ENCODE data around the gene C2CD3. TPM values are rescaled to one million over a fixed set of nuclear protein-coding genes. Genes with fewer than 3 reads are reported as not detected.

The C2CD3 gene
- total and polyA plus RNA-seq, 9 of the 15 experiments (the other 6 are each of a cell fraction or from before 2014, with no cell fraction given): 4.4 to 20.2 (median 15.4) TPM

- no peak for TF ChIP-seq U2AF1 (optimal IDR thresholded peaks at IDR 0.05; ENCODE audit: low read depth, low read length)
- peak; percentile 94 for TF ChIP-seq ZNF395 (CRISPR knock-in tag; IDR thresholded peaks at IDR 0.05)
- TF ChIP-seq GATAD2A (IDR thresholded peaks at IDR 0.05): 0 out of 2 replicates have a peak, but pooled peaks have one; percentile 21
- peak; percentile 81; the same call in 1 of the 2 replicates for TF ChIP-seq ZBTB7A (IDR thresholded peaks at IDR 0.05; ENCODE audit: borderline replicate concordance, control insufficient read depth, low read depth, low read length)
- TF ChIP-seq CHCHD3 (CRISPR knock-in tag; IDR thresholded peaks at IDR 0.05): no peak
- no peak for TF ChIP-seq CEBPZ (IDR thresholded peaks at IDR 0.05; ENCODE audit: borderline replicate concordance, low read depth, low read length)
- peak; percentile 17 to 85; a peak in 2 of 4 replicates for TF ChIP-seq FOXA3 (CRISPR knock-in tag; conservative IDR thresholded peaks at IDR 0.05 in 1 of 2, IDR thresholded peaks at IDR 0.05 in 1 of 2)
- TF ChIP-seq JUN (IDR thresholded peaks at IDR 0.05; ENCODE audit: borderline replicate concordance, low read depth, low read length): peak; percentile 53; the same call in 1 of the 2 replicates
- peak; percentile 95; the same call in 1 of the 2 replicates for TF ChIP-seq JUN (CRISPR knock-in tag; IDR thresholded peaks at IDR 0.05; ENCODE audit: borderline replicate concordance)
- TF ChIP-seq MAFF (IDR thresholded peaks at IDR 0.05; ENCODE audit: low read length): no peak
- peak; percentile 52; the same call in 1 of the 2 replicates for TF ChIP-seq HNRNPL (IDR thresholded peaks at IDR 0.05; ENCODE audit: low read depth, low read length)
- TF ChIP-seq ARID1B (IDR thresholded peaks at IDR 0.05): peak; percentile 70
- TF ChIP-seq ZNF507 (tag; conservative IDR thresholded peaks at IDR 0.05): no peak
- no peak for TF ChIP-seq CBX5 (IDR thresholded peaks at IDR 0.05; ENCODE audit: borderline replicate concordance, low read depth)
- TF ChIP-seq SNIP1 (IDR thresholded peaks at IDR 0.05; ENCODE audit: low read depth): 0 out of 2 replicates have a peak, but pooled peaks have one; percentile 20
- no peak for TF ChIP-seq IRF2 (CRISPR knock-in tag; IDR thresholded peaks at IDR 0.05)
- 0 out of 2 replicates have a peak, but pooled peaks have one; percentile 32 for TF ChIP-seq ZNF586 (CRISPR knock-in tag; conservative IDR thresholded peaks at IDR 0.05)
- TF ChIP-seq ZNF41 (CRISPR knock-in tag; conservative IDR thresholded peaks at IDR 0.05): 0 out of 2 replicates have a peak, but pooled peaks have one; percentile 58
- TF ChIP-seq PHB (CRISPR knock-in tag; IDR thresholded peaks at IDR 0.05): peak; percentile 50
- no peak for TF ChIP-seq KAT2B (IDR thresholded peaks at IDR 0.05; ENCODE audit: low read depth, low read length)
- 0 out of 2 replicates have a peak, but pooled peaks have one; percentile 3 for TF ChIP-seq EGR1 (conservative IDR thresholded peaks at IDR 0.05)
- no peak for TF ChIP-seq U2AF2 (optimal IDR thresholded peaks at IDR 0.05; ENCODE audit: low read depth, low read length)
- TF ChIP-seq MBD1 (CRISPR knock-in tag; IDR thresholded peaks at IDR 0.05): no peak
Measured at GRCh38 chr11:73982990-73983740, 187.6 kb downstream of the C2CD3 start (continued).
